A673 (cell line): Measurements from ENCODE around the gene MFRP. TPM values are rescaled to one million over a fixed set of nuclear protein-coding genes. Genes with fewer than 3 reads are reported as not detected.

Experiments
- BruUV-seq: library from RNA; stranded (reverse); fragments of 400-500 nt; replicated peaks from 2 replicates; lab custom pipeline; 2021; lab: Mats Ljungman, UMichigan
- CTCF ChIA-PET: fragments of 300-600 bp; sonication (Branson Sonifier 250); formaldehyde crosslinking; loops from one replicate; lab custom pipeline; 2022; ENCODE audit warnings: antibody characterized with exemption; lab: Charles Lee
- POLR2A ChIA-PET: fragments of 300-600 bp; sonication (Branson Sonifier 250); formaldehyde crosslinking; loops from one replicate; lab custom pipeline; 2022; ENCODE audit warnings: antibody characterized with exemption; ENCODE audit not compliant: low non-redundant PET; lab: Charles Lee
- DNase-seq: peaks from one replicate; pipeline ENCODE4 v3.0.0-alpha.2; 2015; ENCODE audit warnings: low spot score
- H3K27ac ChIP-seq: fragments of 200-600 bp; sonication (generic); 2 replicates; pipeline ENCODE4 v1.5.1; 2016; ENCODE audit warnings: mixed run types, low read depth, mild to moderate bottlenecking, mixed read lengths, antibody characterized with exemption, low read length; ENCODE audit not compliant: poor library complexity, severe bottlenecking
- H3K27me3 ChIP-seq: fragments of 200-600 bp; sonication (generic); replicated peaks from 2 replicates; pipeline ENCODE4 v1.6.1; 2017; ENCODE audit warnings: mixed run types, low read depth, mild to moderate bottlenecking, mixed read lengths, antibody characterized with exemption, low read length; ENCODE audit not compliant: insufficient read depth, poor library complexity
- H3K36me3 ChIP-seq: fragments of 200-600 bp; sonication (generic); 2 replicates; pipeline ENCODE4 v1.6.1; 2016; ENCODE audit warnings: mixed run types, mild to moderate bottlenecking, mixed read lengths, antibody characterized with exemption, low read length; ENCODE audit not compliant: insufficient read depth, poor library complexity, severe bottlenecking
- H3K4me1 ChIP-seq: fragments of 200-600 bp; sonication (generic); 2 replicates; pipeline ENCODE4 v1.6.1; 2017; ENCODE audit warnings: mixed run types, mild to moderate bottlenecking, mixed read lengths, antibody characterized with exemption, low read length; ENCODE audit not compliant: insufficient read depth, poor library complexity, severe bottlenecking
- H3K4me3 ChIP-seq: fragments of 200-600 bp; sonication (generic); 2 replicates; pipeline ENCODE4 v1.5.1; 2016; ENCODE audit warnings: low read depth, mixed run types, mild to moderate bottlenecking, mixed read lengths, low read length; ENCODE audit not compliant: poor library complexity, severe bottlenecking
- H3K9me3 ChIP-seq: fragments of 200-600 bp; sonication (generic); 2 replicates; pipeline ENCODE4 v1.6.1; 2016; ENCODE audit warnings: mixed run types, low read depth, mild to moderate bottlenecking, mixed read lengths, antibody characterized with exemption, low read length; ENCODE audit not compliant: poor library complexity, severe bottlenecking
- CTCF ChIP-seq: fragments of 300-800, 200-600 bp; sonication (generic); conservative IDR thresholded peaks from 2 replicates; pipeline ENCODE4 v1.5.1; 2017; ENCODE audit warnings: low read depth, mild to moderate bottlenecking, antibody characterized with exemption, low read length, moderate library complexity, mixed read lengths
- EZH2 ChIP-seq: fragments of 200-600 bp; sonication (generic); IDR thresholded peaks from 2 replicates; pipeline ENCODE4 v1.6.1; 2017; ENCODE audit warnings: borderline replicate concordance, low read depth, mild to moderate bottlenecking, mixed read lengths, antibody characterized with exemption, low read length; ENCODE audit not compliant: poor library complexity, severe bottlenecking
- intact Hi-C: fragments of 100-400 bp; cut with micrococcal nuclease; formaldehyde crosslinking; loops from one replicate; pipeline ENCODE4 v1.10.0; 2022; ENCODE audit not compliant: unreplicated experiment
- total RNA-seq: library from RNA; stranded (reverse); gene quantifications from 2 replicates; pipeline ENCODE4 v1.2.3, GENCODE V29; 2021

The MFRP gene
- total RNA-seq, 1 experiment from 2014 or later, result not detected

GRCh38 chr11:119307219-119307618, 39.3 kb downstream of the MFRP start:
- Histone ChIP-seq H3K4me1 (no peaks in the 10 kb centered on the region), H3K36me3 (peaks cover 9% of the 10 kb centered on the region), H3K27ac (no peak overlapping the region), H3K9me3 (no peaks in the 10 kb centered on the region), H3K4me3 (no peak overlapping the region), H3K27me3 (no peaks in the 10 kb centered on the region)
- ChIA-PET CTCF (interaction anchor here (0.7 kb wide), 1 partner anchor 230 kb away, joined by 3 read pairs; no protein-coding TSS in a partner anchor), POLR2A (no interaction called here)
- BruUV-seq, result no TSS peak
- TF ChIP-seq EZH2, result no peak
- TF ChIP-seq CTCF, result 0 out of 2 replicates have a peak, but pooled peaks have one; percentile 12
- intact Hi-C loops, result no loop called here
- no peak for DNase-seq

GRCh38 chr11:119306373-119306890, 40.1 kb downstream of the MFRP start:
- no peak for DNase-seq
- Histone ChIP-seq H3K4me3 (no peak overlapping the region), H3K36me3 (peaks cover 11% of the 10 kb centered on the region), H3K27ac (peak overlapping the region; percentile 21), H3K4me1 (no peaks in the 10 kb centered on the region), H3K27me3 (no peaks in the 10 kb centered on the region), H3K9me3 (no peaks in the 10 kb centered on the region)
- CTCF ChIA-PET, result no interaction called here
- no TSS peak for BruUV-seq
- TF ChIP-seq EZH2 (no peak), CTCF (no peak)
- intact Hi-C loops, result no loop called here
- POLR2A ChIA-PET, result interaction anchor here (0.7 kb wide), 1 partner anchor 28 kb away, joined by 3 read pairs; the partner anchor contains the start of gene RNF26

- H3K36me3 ChIP-seq, result peaks cover 14% of the 10 kb centered on the region
- H3K27ac ChIP-seq, result no peak overlapping the region
- CTCF ChIA-PET, result interaction anchor here (1.4 kb wide), 1 partner anchor 32 kb away, joined by 4 read pairs; no protein-coding TSS in a partner anchor
- no TSS peak for BruUV-seq
- H3K27me3 ChIP-seq, result no peaks in the 10 kb centered on the region
- DNase-seq, result no peak
- H3K4me1 ChIP-seq, result no peaks in the 10 kb centered on the region
- intact Hi-C loops, result no loop called here
- TF ChIP-seq EZH2, result no peak
- no peak for TF ChIP-seq CTCF
- POLR2A ChIA-PET, result interaction anchor here (0.7 to 0.9 kb wide), 2 partner anchors 12 to 29 kb away, joined by 3 read pairs; partner anchors contain the start of gene RNF26
- H3K9me3 ChIP-seq, result no peaks in the 10 kb centered on the region
- no peak overlapping the region for H3K4me3 ChIP-seq
Measured at GRCh38 chr11:119305556-119306372, 40.7 kb downstream of the MFRP start.
